IMR-90 (cell line): ENCODE measurements around the gene FGD5. TPM values are rescaled to one million over a fixed set of nuclear protein-coding genes. Genes with fewer than 3 reads are reported as not detected.

Experiments
- ATAC-seq: fragments of 200-7000 bp; cut with Tn5 transposase; 2 replicates; pipeline ENCODE4 v1.9.1; 2020; ENCODE audit warnings: low read depth, mild to moderate bottlenecking, moderate library complexity
- BruUV-seq: library from RNA; stranded (reverse); fragments of 400-500 nt; replicated peaks from 2 replicates; lab custom pipeline; 2021; lab: Mats Ljungman, UMichigan
- CTCF ChIA-PET: fragments of 300-600 bp; formaldehyde crosslinking; extraction: SDS; loops from one replicate; lab custom pipeline; 2021; ENCODE audit warnings: antibody characterized with exemption; lab: Yijun Ruan, JAX
- POLR2A ChIA-PET: fragments of 300-600 bp; sonication (Branson Sonifier 250); formaldehyde crosslinking; loops from one replicate; lab custom pipeline; 2022; ENCODE audit warnings: antibody characterized with exemption; ENCODE audit not compliant: unreplicated experiment; lab: Charles Lee
- DNase-seq: peaks from one replicate; pipeline ENCODE4 v3.0.0; 2013
- H2AFZ ChIP-seq: replicated peaks from 2 replicates; pipeline ENCODE3; 2013; ENCODE audit warnings: low read length, mild to moderate bottlenecking; ENCODE audit not compliant: poor library complexity
- H2AK5ac ChIP-seq: 2 replicates; pipeline ENCODE4 v1.6.1; 2013; ENCODE audit warnings: low read depth, low read length, inconsistent platforms
- H2AK9ac ChIP-seq: replicated peaks from 2 replicates; pipeline ENCODE3; 2013; ENCODE audit warnings: mild to moderate bottlenecking, low read depth, low read length, moderate library complexity; ENCODE audit not compliant: poor library complexity
- H2BK120ac ChIP-seq: 2 replicates; pipeline ENCODE4 v1.6.1; 2013; ENCODE audit warnings: low read depth, low read length, inconsistent platforms
- H2BK15ac ChIP-seq: 3 replicates; pipeline ENCODE4 v1.6.1; 2013; ENCODE audit warnings: low read depth, low read length, inconsistent platforms
- H2BK20ac ChIP-seq: 2 replicates; pipeline ENCODE4 v1.6.1; 2013; ENCODE audit warnings: low read depth, mild to moderate bottlenecking, inconsistent platforms, low read length, moderate library complexity
- H2BK5ac ChIP-seq: 2 replicates; pipeline ENCODE4 v1.6.1; 2013; ENCODE audit warnings: mild to moderate bottlenecking, low read depth, low read length, inconsistent platforms; ENCODE audit not compliant: poor library complexity, severe bottlenecking
- H3K14ac ChIP-seq: replicated peaks from 2 replicates; pipeline ENCODE4 v1.6.1; 2013; ENCODE audit warnings: low read depth, low read length, inconsistent platforms
- H3K18ac ChIP-seq: 2 replicates; pipeline ENCODE4 v1.6.1; 2013; ENCODE audit warnings: low read depth, low read length, control low read depth
- H3K23ac ChIP-seq: 2 replicates; pipeline ENCODE4 v1.6.1; 2013; ENCODE audit warnings: low read depth, low read length, inconsistent platforms
- H3K27ac ChIP-seq: 2 replicates; pipeline ENCODE4 v1.5.1; 2013; ENCODE audit warnings: mild to moderate bottlenecking, control low read depth, low read length; ENCODE audit not compliant: insufficient read depth
- H3K27me3 ChIP-seq: 2 replicates; pipeline ENCODE4 v1.6.1; 2013; ENCODE audit warnings: low read length; ENCODE audit not compliant: control insufficient read depth, insufficient read depth
- H3K36me3 ChIP-seq: 2 replicates; pipeline ENCODE4 v1.6.1; 2013; ENCODE audit warnings: low read length, mixed read lengths; ENCODE audit not compliant: control insufficient read depth, insufficient read depth
- H3K4ac ChIP-seq: 2 replicates; pipeline ENCODE4 v1.6.1; 2013; ENCODE audit warnings: low read depth, low read length, inconsistent platforms
- H3K4me1 ChIP-seq: 2 replicates; pipeline ENCODE4 v1.6.1; 2013; ENCODE audit warnings: low read length, mixed read lengths; ENCODE audit not compliant: control insufficient read depth, insufficient read depth
- H3K4me2 ChIP-seq: 2 replicates; pipeline ENCODE4 v1.6.1; 2013; ENCODE audit warnings: low read depth, mild to moderate bottlenecking, control low read depth, low read length, moderate library complexity
- H3K4me3 ChIP-seq: 2 replicates; pipeline ENCODE4 v1.5.1; 2013; ENCODE audit warnings: low read depth, mild to moderate bottlenecking, control low read depth, low read length, moderate library complexity; ENCODE audit not compliant: insufficient read depth
- H3K56ac ChIP-seq: 2 replicates; pipeline ENCODE4 v1.6.1; 2013; ENCODE audit warnings: low read length, inconsistent platforms; ENCODE audit not compliant: insufficient read depth; ENCODE audit errors: extremely low read depth
- H3K79me1 ChIP-seq, 2 experiments: 2 replicates each; pipeline ENCODE4 v1.6.1; 2013; ENCODE audit warnings: low read length in 2 of 2, inconsistent platforms in 1 of 2, low read depth in 1 of 2
- H3K9ac ChIP-seq: 2 replicates; pipeline ENCODE4 v1.6.1; 2013; ENCODE audit warnings: low read depth, low read length, control low read depth
- H3K9me1 ChIP-seq: 2 replicates; pipeline ENCODE4 v1.6.1; 2013; ENCODE audit warnings: low read length, inconsistent platforms; ENCODE audit not compliant: insufficient read depth
- H3K9me3 ChIP-seq: 2 replicates; pipeline ENCODE4 v1.6.1; 2013; ENCODE audit warnings: low read length; ENCODE audit not compliant: control insufficient read depth, insufficient read depth
- H4K20me1 ChIP-seq: 2 replicates; pipeline ENCODE4 v1.6.1; 2013; ENCODE audit warnings: low read length, inconsistent platforms; ENCODE audit not compliant: insufficient read depth
- H4K5ac ChIP-seq: 2 replicates; pipeline ENCODE4 v1.6.1; 2013; ENCODE audit warnings: mild to moderate bottlenecking, low read depth, low read length, control low read depth
- H4K8ac ChIP-seq, 2 experiments: 2 replicates each; pipeline ENCODE4 v1.6.1; 2013; ENCODE audit warnings: low read depth in 2 of 2, low read length in 2 of 2, control low read depth in 1 of 2, inconsistent platforms in 1 of 2
- H4K91ac ChIP-seq: 2 replicates; pipeline ENCODE4 v1.6.1; 2013; ENCODE audit warnings: low read depth, low read length, inconsistent platforms; ENCODE audit not compliant: insufficient read depth
- BHLHE40 ChIP-seq: fragments of 150-350 bp; IDR thresholded peaks from 2 replicates; pipeline ENCODE4 v1.6.1; 2016; ENCODE audit warnings: mild to moderate bottlenecking, low read depth, low read length
- CEBPB ChIP-seq: IDR thresholded peaks from 2 replicates; pipeline ENCODE4 v1.6.1; 2012; ENCODE audit warnings: low read depth, low read length, improper control_type of control experiment
- CHD1 ChIP-seq: IDR thresholded peaks from 2 replicates; pipeline ENCODE4 v1.6.1; 2012; ENCODE audit warnings: low read depth, low read length, improper control_type of control experiment
- CTCF ChIP-seq: conservative IDR thresholded peaks from 2 replicates; pipeline ENCODE4 v1.5.1; 2012; ENCODE audit warnings: mild to moderate bottlenecking, low read depth, low read length, improper control_type of control experiment
- ELK1 ChIP-seq: fragments of 150-350 bp; IDR thresholded peaks from 2 replicates; pipeline ENCODE4 v1.6.1; 2016; ENCODE audit warnings: low read depth, mild to moderate bottlenecking, low read length, moderate library complexity, borderline replicate concordance
- FOS ChIP-seq: fragments of 150-350 bp; IDR thresholded peaks from 2 replicates; pipeline ENCODE4 v1.6.1; 2016; ENCODE audit warnings: low read depth, low read length
- MAFK ChIP-seq: IDR thresholded peaks from 2 replicates; pipeline ENCODE4 v1.6.1; 2012; ENCODE audit warnings: low read depth, low read length, improper control_type of control experiment
- MAZ ChIP-seq: IDR thresholded peaks from 2 replicates; pipeline ENCODE4 v1.6.1; 2012; ENCODE audit warnings: low read depth, mild to moderate bottlenecking, low read length, improper control_type of control experiment, moderate library complexity, borderline replicate concordance
- MXI1 ChIP-seq: IDR thresholded peaks from 2 replicates; pipeline ENCODE4 v1.6.1; 2012; ENCODE audit warnings: low read depth, mild to moderate bottlenecking, low read length, moderate library complexity, borderline replicate concordance
- NFE2L2 ChIP-seq: fragments of 150-350 bp; IDR thresholded peaks from 2 replicates; pipeline ENCODE4 v1.6.1; 2016; ENCODE audit warnings: low read depth, mild to moderate bottlenecking, low read length
- POLR2A ChIP-seq: IDR thresholded peaks from 2 replicates; pipeline ENCODE4 v1.6.1; 2012; ENCODE audit warnings: mild to moderate bottlenecking, low read depth, low read length
- RAD21 ChIP-seq: IDR thresholded peaks from 2 replicates; pipeline ENCODE4 v1.6.1; 2012; ENCODE audit warnings: low read length, improper control_type of control experiment
- RCOR1 ChIP-seq: IDR thresholded peaks from 2 replicates; pipeline ENCODE4 v1.6.1; 2012; ENCODE audit warnings: mild to moderate bottlenecking, low read length, improper control_type of control experiment; ENCODE audit not compliant: insufficient replicate concordance
- RFX5 ChIP-seq: IDR thresholded peaks from 2 replicates; pipeline ENCODE4 v1.8.0; 2012; ENCODE audit warnings: low read depth, mild to moderate bottlenecking, low read length, moderate library complexity
- SMC3 ChIP-seq: fragments of 150-350 bp; IDR thresholded peaks from 2 replicates; pipeline ENCODE4 v1.6.1; 2016; ENCODE audit warnings: low read depth, mild to moderate bottlenecking, antibody characterized with exemption, low read length, moderate library complexity
- USF2 ChIP-seq: fragments of 150-350 bp; IDR thresholded peaks from 2 replicates; pipeline ENCODE4 v1.6.1; 2017; ENCODE audit warnings: mild to moderate bottlenecking, antibody characterized with exemption, low read length, low read depth
- WGBS, 2 experiments: methylation state at CpG; one replicate each; pipeline versions ENCODE4 v1.1.5 to v1.1.7; 2013; ENCODE audit warnings: missing lambda C conversion rate in 2 of 2; ENCODE audit not compliant: insufficient read length in 1 of 2; ENCODE audit errors: extremely low coverage in 2 of 2; 5-methylcytosine and 5-hydroxymethylcytosine counted together
- dilution Hi-C: fragments of 300-500 bp; cut with HindIII; formaldehyde crosslinking; loops from one replicate; pipeline ENCODE4 v1.14.3; 2018; ENCODE audit warnings: low sequenced_read_pairs; ENCODE audit not compliant: unreplicated experiment
- in situ Hi-C: fragments of 300-500 bp; cut with MboI; formaldehyde crosslinking; loops from 3 replicates; pipeline ENCODE4 v1.14.3; 2019; ENCODE audit warnings: low sequenced_read_pairs, inconsistent platforms, mixed read lengths
- intact Hi-C: fragments of 100-400 bp; cut with micrococcal nuclease; formaldehyde crosslinking; loops from 2 replicates; pipeline ENCODE4 v1.10.0; 2022
- polyA plus RNA-seq, 3 experiments: library from polyadenylated mRNA; depleted of rRNA; stranded (reverse); fragments of >200 nt; gene quantifications; 2 replicates each; pipeline ENCODE4 v1.2.3, GENCODE V29; 2012; ENCODE audit warnings: low replicate concordance in 1 of 3
- total RNA-seq: library from RNA; depleted of rRNA; stranded (reverse); fragments of >200 nt; gene quantifications from 2 replicates; pipeline ENCODE4 v1.2.3, GENCODE V29; 2012

FGD5 gene
- total and polyA plus RNA-seq, 2 of the 4 experiments (the other 2 are of a cell fraction), result not detected

- Histone ChIP-seq H3K14ac (no peak overlapping the region), H2BK15ac (no peak overlapping the region), H3K79me1 (no peaks in the 10 kb centered on the region), H3K23ac (no peak overlapping the region), H3K18ac (no peak overlapping the region), H4K91ac (no peak overlapping the region), H3K9me1 (no peaks in the 10 kb centered on the region), H3K4me3 (no peak overlapping the region), H3K4ac (no peak overlapping the region), H3K9ac (no peak overlapping the region), H3K27me3 (peaks cover 28% of the 10 kb centered on the region), H3K56ac (no peak overlapping the region), H4K20me1 (no peaks in the 10 kb centered on the region), H3K27ac (no peak overlapping the region), H2AK5ac (no peak overlapping the region), H4K8ac (no peak overlapping the region), H4K5ac (no peak overlapping the region), H3K9me3 (no peaks in the 10 kb centered on the region), H2BK20ac (no peak overlapping the region), H3K36me3 (no peaks in the 10 kb centered on the region), H2AK9ac (peak overlapping the region; percentile 78), H3K4me2 (no peak overlapping the region), H2AFZ (no peak overlapping the region), H3K4me1 (no peaks in the 10 kb centered on the region), H2BK5ac (no peak overlapping the region), H2BK120ac (no peak overlapping the region)
- in situ Hi-C loops (no loop called here), dilution Hi-C loops (no loop called here), intact Hi-C loops (no loop called here)
- DNase-seq, result no peak
- no peak for ATAC-seq
- ChIA-PET POLR2A (no interaction called here), CTCF (no interaction called here)
- no peak for TF ChIP-seq RCOR1
- no peak for TF ChIP-seq SMC3
- TF ChIP-seq RAD21, result no peak
- no peak for TF ChIP-seq CTCF
- TF ChIP-seq POLR2A, result no peak
- TF ChIP-seq NFE2L2, result no peak
- TF ChIP-seq FOS, result no peak
- TF ChIP-seq USF2, result no peak
- no peak for TF ChIP-seq MAFK
- TF ChIP-seq RFX5, result no peak
- TF ChIP-seq BHLHE40, result no peak
- no peak for TF ChIP-seq MXI1
- TF ChIP-seq CHD1, result no peak
- TF ChIP-seq CEBPB, result no peak
- no peak for TF ChIP-seq ELK1
- no peak for TF ChIP-seq MAZ
- BruUV-seq, result no TSS peak
- WGBS, 2 experiments, result 58% methylated on average over 2 of the region's 5 CpGs; no CpG with 5 or more reads in 1 of the 2 experiments
Observed at GRCh38 chr3:14793858-14794234, 24.9 kb upstream of the FGD5 start.
